HUES48 (cell line): ENCODE measurements around the gene SARS1.
"Not testable (repeated sequence)": the region's sequence is repeated elsewhere in the genome, so short reads cannot be mapped to it uniquely, and the experiment has no call there.

Experiments used
- H3K27ac ChIP-seq: one replicate; pipeline ENCODE4 v1.7.0; 2013; ENCODE audit warnings: low read depth, low read length, inconsistent platforms
- H3K27me3 ChIP-seq: 2 replicates; pipeline ENCODE4 v1.6.1; 2013; ENCODE audit warnings: mild to moderate bottlenecking, low read length; ENCODE audit not compliant: control insufficient read depth, insufficient read depth
- H3K36me3 ChIP-seq: 2 replicates; pipeline ENCODE4 v1.6.1; 2013; ENCODE audit warnings: low read length; ENCODE audit not compliant: control insufficient read depth, insufficient read depth
- H3K4me1 ChIP-seq: 2 replicates; pipeline ENCODE4 v1.6.1; 2013; ENCODE audit warnings: mild to moderate bottlenecking, low read length; ENCODE audit not compliant: control insufficient read depth, insufficient read depth
- H3K4me3 ChIP-seq: 2 replicates; pipeline ENCODE4 v1.5.1; 2013; ENCODE audit warnings: mild to moderate bottlenecking, low read depth, low read length
- H3K9ac ChIP-seq: 2 replicates; pipeline ENCODE4 v1.6.1; 2013; ENCODE audit warnings: mild to moderate bottlenecking, low read depth, low read length, moderate library complexity
- H3K9me3 ChIP-seq: 2 replicates; pipeline ENCODE4 v1.6.1; 2013; ENCODE audit warnings: low read length; ENCODE audit not compliant: control insufficient read depth, insufficient read depth

SARS1 gene, protein sequence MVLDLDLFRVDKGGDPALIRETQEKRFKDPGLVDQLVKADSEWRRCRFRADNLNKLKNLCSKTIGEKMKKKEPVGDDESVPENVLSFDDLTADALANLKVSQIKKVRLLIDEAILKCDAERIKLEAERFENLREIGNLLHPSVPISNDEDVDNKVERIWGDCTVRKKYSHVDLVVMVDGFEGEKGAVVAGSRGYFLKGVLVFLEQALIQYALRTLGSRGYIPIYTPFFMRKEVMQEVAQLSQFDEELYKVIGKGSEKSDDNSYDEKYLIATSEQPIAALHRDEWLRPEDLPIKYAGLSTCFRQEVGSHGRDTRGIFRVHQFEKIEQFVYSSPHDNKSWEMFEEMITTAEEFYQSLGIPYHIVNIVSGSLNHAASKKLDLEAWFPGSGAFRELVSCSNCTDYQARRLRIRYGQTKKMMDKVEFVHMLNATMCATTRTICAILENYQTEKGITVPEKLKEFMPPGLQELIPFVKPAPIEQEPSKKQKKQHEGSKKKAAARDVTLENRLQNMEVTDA

DNA sequence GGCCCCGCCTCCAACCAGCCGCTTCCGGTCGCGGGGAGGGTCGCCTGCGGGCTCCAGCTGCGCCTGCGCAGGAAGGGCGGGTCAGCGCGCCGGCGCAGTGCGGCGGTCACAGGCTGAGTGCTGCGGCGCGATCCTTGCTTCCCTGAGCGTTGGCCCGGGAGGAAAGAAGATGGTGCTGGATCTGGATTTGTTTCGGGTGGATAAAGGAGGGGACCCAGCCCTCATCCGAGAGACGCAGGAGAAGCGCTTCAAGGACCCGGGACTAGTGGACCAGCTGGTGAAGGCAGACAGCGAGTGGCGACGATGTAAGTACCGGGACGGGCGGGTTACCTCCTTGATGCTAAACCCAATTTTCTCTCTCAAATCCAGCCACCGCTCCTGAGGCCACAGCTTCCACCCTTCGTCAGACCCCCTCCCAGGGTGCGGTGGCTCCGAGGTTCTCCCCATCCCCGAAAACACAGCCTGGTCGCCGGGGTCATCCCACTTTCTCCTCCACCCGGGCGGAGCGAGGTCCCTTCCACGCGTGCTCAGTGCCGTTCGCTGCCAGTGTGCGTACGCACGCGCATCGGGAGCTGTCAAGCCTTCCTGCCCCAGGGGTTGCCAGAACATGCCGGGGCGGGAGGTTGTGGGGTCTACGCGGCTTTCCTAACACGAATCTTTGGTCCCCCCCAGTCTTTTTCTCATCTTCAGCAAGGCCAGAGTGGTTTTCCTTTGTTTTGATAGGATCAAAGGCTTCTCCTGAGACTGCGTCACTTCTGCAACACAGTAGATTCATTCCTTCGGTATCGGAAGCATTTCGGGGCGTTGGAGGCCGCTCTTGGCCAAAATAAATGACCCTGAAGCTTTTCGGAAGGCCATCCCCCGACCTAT is at the start of gene SARS1:
Gene SARS1 (plus strand): TSS at position 95 of the 870 bp plus-strand sequence. CDS start 75 bp downstream, at position 170.
- Histone ChIP-seq H3K27me3 (no peaks in the 10 kb centered on the region), H3K27ac (peak within 1 kb of the TSS; percentile 83)

DNA sequence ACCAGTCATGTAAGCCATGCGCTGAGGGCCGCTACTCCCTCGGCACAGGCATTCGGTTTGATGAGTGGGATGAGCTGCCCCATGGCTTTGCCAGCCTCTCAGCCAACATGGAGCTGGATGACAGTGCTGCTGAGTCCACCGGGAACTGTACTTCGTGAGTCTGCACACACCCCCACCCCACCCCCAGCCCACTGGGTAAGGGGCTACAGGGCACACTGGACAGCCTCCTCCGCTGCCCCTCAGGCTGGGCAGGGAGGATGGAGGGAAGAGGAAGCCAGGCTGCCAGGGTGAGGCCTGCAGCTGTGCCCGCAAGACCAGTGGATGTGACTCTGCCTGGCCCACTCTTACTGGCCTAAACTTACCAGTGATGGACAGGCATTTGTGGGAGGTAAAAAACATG is 49.2 kb upstream of the SARS1 start:
- H3K4me1 ChIP-seq, result peaks cover 10% of the 10 kb centered on the region; the same call in 1 of the 2 replicates
- no peak overlapping the region for H3K27ac ChIP-seq
- H3K27me3 ChIP-seq, result no peaks in the 10 kb centered on the region
- H3K4me3 ChIP-seq, result no peak overlapping the region
- H3K9me3 ChIP-seq, result no peaks in the 10 kb centered on the region
- no peak overlapping the region for H3K9ac ChIP-seq
- H3K36me3 ChIP-seq, result no peaks in the 10 kb centered on the region

More for the DNA sequence above, at the start of gene SARS1:
- Histone ChIP-seq H3K4me1 (peaks cover 13% of the 10 kb centered on the region; the same call in 1 of the 2 replicates), H3K9me3 (no peaks in the 10 kb centered on the region), H3K4me3 (peak within 1 kb of the TSS; percentile 93), H3K9ac (peak within 1 kb of the TSS; percentile 70), H3K36me3 (no peaks in the 10 kb centered on the region; the same call in 1 of the 2 replicates)

DNA sequence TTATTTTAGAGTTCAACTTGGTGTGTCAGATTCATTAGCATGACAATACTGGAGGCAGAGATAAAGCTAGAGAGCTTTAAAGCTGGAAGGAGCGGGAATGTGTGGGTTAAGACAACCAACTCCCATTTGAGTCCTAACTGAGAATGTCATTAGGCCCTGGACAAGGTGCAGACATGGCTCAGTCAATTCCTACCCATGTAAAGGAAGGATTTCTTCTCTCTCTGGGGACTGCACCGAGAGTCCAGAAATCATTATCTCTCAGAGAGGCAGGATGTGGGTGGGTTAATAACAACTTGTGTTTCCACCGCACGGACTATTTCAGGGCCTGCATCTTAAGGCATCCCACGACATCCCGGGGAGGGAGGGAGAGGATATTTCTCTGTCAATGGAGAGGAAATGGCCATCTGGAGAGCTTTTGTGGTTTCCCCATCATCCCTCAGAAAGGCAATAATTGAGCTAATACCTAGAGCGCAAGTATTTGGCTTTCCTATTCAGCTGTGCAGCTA is 46.7 kb upstream of the SARS1 start:
- Histone ChIP-seq H3K9me3 (no peaks in the 10 kb centered on the region), H3K27me3 (no peaks in the 10 kb centered on the region), H3K4me1 (peaks cover 10% of the 10 kb centered on the region; the same call in 1 of the 2 replicates), H3K4me3 (no peak overlapping the region), H3K9ac (no peak overlapping the region), H3K27ac (no peak overlapping the region), H3K36me3 (no peaks in the 10 kb centered on the region)

DNA sequence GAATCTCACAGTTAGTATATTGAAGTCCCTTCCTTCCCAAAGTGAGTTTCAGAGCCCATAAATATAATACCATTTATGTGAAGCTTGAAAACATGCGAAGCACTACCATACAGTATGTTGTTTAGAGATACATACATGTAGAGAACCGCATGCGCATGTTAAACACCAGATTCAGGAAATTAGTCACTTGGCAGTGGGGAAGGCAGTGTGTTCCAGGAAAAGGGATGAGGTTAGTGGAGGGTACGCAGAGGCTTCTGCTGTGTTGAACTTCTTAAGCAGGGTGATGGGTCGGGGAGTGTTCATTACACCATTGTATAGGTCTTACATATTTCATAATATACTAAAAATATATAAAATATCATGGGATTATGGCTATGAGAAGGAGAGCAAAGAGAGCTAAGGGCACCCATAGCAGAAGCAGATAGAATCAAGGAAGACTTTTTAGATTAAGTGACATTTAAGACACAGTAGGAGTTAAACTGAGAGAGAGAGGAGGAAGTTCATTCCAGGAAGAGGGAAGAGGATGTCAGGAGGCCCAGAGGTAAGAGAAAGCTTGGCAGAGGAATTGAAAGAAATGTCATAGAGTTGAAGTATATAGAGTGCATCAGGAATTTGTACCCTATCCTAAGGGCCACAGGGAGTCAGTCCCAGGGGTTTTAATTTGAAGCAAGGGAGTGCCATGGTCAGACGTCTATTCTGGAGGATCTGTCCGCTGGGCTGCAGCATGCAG is 43.5 kb upstream of the SARS1 start:
- Histone ChIP-seq H3K27me3 (no peaks in the 10 kb centered on the region), H3K4me3 (no peak overlapping the region), H3K9me3 (no peaks in the 10 kb centered on the region), H3K9ac (no peak overlapping the region), H3K36me3 (no peaks in the 10 kb centered on the region), H3K27ac (no peak overlapping the region), H3K4me1 (peaks cover 10% of the 10 kb centered on the region; the same call in 1 of the 2 replicates)

DNA sequence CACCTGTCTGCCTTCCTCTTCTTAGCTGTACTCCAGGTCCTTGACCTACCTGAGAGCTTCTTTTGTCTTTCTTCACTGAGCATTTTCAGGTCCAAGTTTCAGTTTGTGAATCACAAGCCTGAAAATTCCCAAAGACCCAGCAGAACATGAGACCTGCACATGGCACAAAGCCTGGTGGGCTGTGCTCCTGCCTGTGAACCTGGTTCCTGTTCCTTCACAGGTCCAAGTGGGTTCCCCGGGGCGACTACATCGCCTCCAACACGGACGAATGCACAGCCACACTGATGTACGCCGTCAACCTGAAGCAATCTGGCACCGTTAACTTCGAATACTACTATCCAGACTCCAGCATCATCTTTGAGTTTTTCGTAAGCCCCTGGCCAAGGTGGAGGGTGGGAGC is 42.1 kb upstream of the SARS1 start:
- H3K36me3 ChIP-seq, result no peaks in the 10 kb centered on the region
- no peaks in the 10 kb centered on the region for H3K27me3 ChIP-seq
- H3K4me1 ChIP-seq, result peaks cover 8% of the 10 kb centered on the region; the same call in 1 of the 2 replicates
- no peaks in the 10 kb centered on the region for H3K9me3 ChIP-seq
- no peak overlapping the region for H3K9ac ChIP-seq
- H3K27ac ChIP-seq, result no peak overlapping the region
- no peak overlapping the region for H3K4me3 ChIP-seq

DNA sequence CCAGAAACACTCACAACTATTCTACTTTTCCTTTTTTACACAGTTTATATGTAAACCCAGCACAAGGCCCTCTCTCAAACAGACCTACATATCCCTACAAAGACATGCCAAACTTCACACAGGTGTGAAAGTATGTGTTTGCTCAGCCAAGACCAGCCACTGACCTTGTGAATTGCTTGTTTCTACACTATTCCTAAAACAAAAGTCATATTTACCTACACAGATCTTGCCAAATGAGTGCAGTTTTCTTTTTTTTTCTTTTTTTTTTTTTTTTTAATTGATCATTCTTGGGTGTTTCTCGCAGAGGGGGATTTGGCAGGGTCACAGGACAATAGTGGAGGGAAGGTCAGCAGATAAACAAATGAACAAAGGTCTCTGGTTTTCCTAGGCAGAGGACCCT is 37.4 kb upstream of the SARS1 start:
- not testable (repeated sequence) for H3K4me1 ChIP-seq, H3K9ac ChIP-seq, H3K9me3 ChIP-seq, H3K36me3 ChIP-seq, H3K4me3 ChIP-seq, H3K27ac ChIP-seq, H3K27me3 ChIP-seq

DNA sequence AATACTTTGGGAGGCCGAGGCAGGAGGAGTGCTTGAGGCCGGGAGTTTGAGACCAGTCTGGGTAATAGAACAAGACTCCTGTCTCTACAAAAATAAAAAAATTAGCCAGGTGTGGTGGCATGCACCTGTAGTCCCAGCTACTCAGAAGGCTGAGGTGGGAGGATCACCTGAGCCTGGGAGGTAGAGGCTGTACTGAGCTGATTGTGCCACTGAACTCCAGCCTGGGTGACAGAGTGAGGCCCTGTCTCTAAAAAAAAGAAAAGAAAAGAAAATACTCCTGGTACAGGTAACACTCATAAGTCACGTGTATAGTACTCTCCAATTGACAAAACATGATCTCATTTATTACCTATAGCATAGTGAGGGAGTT is 33.0 kb upstream of the SARS1 start:
- H3K4me3 ChIP-seq, H3K9me3 ChIP-seq, H3K36me3 ChIP-seq, H3K27ac ChIP-seq, H3K27me3 ChIP-seq, H3K4me1 ChIP-seq, H3K9ac ChIP-seq: not testable (repeated sequence)

DNA sequence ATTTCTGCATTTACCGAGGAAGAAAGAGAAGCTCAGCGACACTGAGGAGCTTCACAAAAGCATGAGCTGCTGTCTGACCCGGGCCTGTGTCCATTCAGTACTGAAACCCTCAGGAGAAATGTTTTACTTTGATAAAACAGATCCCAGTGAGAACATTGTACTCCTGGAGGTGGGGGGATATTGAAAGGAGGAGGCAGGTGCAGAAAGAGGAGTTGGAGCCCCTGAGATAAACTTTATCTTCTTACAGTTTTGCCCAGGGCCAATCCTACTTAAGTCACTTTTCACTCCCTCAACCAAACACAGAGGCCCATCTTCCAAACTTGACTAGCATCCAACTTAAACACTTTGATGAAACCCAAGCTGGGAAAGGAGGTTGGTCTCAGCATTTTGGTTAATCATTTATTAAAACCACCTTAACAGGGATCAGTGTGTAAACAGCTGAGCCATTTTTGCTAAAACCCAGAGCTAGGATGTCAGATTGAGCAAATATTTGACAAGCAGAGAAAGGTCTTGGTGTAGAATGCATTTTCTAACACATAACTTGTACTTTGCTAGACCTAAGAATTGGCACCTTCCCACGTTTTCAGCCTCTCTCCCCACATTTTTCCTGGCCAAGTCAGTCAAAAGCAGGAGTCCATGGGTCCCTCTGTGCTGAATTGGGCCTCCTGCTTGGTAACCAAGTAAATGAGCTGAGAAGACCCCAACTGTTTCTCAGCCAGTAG is 32.5 kb upstream of the SARS1 start:
- Histone ChIP-seq H3K4me1 (no peaks in the 10 kb centered on the region), H3K27ac (peak overlapping the region; percentile 20), H3K9ac (no peak overlapping the region)

DNA sequence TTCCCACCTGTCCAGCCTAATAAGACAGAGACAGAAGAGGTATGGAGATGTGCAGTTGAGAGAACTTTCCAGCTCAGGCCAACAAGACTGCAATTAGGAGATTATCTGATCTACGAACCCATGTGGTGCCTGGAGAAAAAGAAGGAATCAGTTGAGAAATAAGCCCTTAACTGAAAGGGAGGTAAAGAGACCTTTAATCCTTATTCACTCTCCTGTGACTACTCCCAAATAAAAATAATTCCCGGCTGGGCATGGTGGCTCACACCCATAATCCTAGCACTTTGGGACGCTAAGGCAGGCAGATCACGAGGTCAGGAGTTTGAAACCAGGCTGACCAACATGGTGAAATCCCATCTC is 31.9 kb upstream of the SARS1 start:
- H3K4me1 ChIP-seq, result no peaks in the 10 kb centered on the region
- peaks cover 7% of the 10 kb centered on the region; the same call in 1 of the 2 replicates for H3K9me3 ChIP-seq
- no peak overlapping the region for H3K4me3 ChIP-seq
- H3K27me3 ChIP-seq, result no peaks in the 10 kb centered on the region
- H3K36me3 ChIP-seq, result no peaks in the 10 kb centered on the region
- H3K9ac ChIP-seq, result no peak overlapping the region
- peak overlapping the region; percentile 20 for H3K27ac ChIP-seq

More for the DNA sequence above, 32.5 kb upstream of the SARS1 start:
- Histone ChIP-seq H3K9me3 (peaks cover 7% of the 10 kb centered on the region; the same call in 1 of the 2 replicates), H3K27me3 (no peaks in the 10 kb centered on the region), H3K36me3 (no peaks in the 10 kb centered on the region), H3K4me3 (no peak overlapping the region)
